GM12872 (cell line): Measurements from ENCODE around the gene SLC18A2.

Experiments used
- TF ChIP-seq, protein P1 (sequence below): IDR thresholded peaks from 3 replicates; pipeline ENCODE4 v1.5.1; 2011; ENCODE audit warnings: low read depth, mild to moderate bottlenecking, low read length, moderate library complexity; ENCODE audit not compliant: insufficient read depth

The SLC18A2 gene

DNA sequence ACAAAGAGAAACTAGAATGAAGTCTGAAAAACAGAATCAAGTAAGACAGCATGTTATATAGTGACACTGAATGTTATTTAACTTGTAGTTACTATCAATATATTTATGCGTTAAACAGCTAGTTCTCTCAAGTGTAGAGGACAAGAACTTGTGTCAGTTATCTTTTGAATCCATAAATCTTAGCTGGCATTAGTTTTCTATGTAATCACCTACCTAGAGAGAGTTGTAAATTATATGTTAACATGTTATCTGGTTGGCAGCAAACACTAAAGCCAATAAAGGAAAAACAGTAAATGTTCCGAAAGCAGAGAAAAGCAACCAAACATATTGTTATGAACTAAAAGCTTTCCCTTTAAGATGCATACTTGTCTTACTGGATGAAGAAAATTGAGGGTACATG is 36.8 kb downstream of the SLC18A2 start:
- TF ChIP-seq, protein P1, sequence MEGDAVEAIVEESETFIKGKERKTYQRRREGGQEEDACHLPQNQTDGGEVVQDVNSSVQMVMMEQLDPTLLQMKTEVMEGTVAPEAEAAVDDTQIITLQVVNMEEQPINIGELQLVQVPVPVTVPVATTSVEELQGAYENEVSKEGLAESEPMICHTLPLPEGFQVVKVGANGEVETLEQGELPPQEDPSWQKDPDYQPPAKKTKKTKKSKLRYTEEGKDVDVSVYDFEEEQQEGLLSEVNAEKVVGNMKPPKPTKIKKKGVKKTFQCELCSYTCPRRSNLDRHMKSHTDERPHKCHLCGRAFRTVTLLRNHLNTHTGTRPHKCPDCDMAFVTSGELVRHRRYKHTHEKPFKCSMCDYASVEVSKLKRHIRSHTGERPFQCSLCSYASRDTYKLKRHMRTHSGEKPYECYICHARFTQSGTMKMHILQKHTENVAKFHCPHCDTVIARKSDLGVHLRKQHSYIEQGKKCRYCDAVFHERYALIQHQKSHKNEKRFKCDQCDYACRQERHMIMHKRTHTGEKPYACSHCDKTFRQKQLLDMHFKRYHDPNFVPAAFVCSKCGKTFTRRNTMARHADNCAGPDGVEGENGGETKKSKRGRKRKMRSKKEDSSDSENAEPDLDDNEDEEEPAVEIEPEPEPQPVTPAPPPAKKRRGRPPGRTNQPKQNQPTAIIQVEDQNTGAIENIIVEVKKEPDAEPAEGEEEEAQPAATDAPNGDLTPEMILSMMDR, result no peak

DNA sequence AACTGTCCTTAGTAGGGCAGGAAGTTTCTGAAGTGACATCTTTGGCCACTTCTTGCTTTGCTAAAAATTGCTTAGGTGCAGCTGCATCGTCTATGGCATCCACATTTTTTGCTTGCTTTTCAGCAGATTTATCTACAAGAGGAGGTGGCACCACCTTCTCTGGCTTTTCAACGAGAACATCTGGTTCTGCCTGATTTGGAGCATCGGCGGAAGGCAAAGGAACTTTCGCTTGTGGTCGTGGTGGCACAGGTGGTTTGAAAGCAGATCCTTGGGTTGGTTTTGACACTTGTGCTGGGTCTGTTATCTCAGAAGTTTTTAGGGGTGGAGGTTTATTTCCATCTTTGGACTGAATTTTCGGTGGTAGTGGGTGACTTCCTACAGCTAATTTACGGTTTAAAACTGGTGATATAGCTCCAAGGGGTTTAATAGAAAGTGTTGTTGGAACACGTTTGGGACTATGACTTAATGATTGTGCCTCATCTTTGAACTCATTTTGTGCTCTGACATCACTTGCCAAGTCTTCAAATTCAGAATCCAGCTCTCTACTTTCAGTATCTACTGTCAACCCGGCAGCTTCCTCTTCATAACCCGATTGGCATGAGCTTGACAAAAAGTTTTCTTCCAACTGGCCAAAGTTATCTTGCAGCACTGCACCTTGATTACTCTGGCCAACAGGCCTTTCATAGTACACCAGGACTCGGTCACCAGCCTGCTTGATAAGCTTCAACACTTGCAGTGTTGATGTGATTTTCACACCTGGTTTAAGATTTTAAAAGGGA is 44.0 kb downstream of the SLC18A2 start:
- TF ChIP-seq, protein P1, result no peak

GRCh38 chr10:117294039-117294645 is 53.2 kb downstream of the SLC18A2 start:
- TF ChIP-seq, protein P1, result no peak

- TF ChIP-seq, protein P1, result no peak
These were observed 53.8 kb downstream of the SLC18A2 start for GRCh38 chr10:117294735-117295134.

DNA sequence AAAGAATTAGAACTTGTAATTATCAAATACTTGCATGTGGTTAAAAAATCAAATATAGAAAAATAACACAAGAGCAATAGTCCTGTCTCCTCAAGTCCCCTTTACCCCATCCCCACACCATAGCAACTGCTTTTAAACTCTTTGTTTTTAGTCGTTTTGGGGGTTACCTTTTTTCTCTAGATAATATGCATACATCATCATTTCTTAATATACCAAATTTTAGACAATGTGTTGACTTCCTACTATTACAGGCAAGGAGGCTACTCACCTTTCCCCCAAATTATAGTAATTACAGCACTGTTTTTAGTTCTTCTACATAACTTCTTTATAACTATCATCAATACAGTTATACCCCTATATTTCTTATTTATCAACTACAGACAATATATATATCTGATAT is 57.3 kb downstream of the SLC18A2 start:
- TF ChIP-seq, protein P1, result no peak

- TF ChIP-seq, protein P1, result no peak
These were observed 58.5 kb downstream of the SLC18A2 start for GRCh38 chr10:117299435-117299834.

DNA sequence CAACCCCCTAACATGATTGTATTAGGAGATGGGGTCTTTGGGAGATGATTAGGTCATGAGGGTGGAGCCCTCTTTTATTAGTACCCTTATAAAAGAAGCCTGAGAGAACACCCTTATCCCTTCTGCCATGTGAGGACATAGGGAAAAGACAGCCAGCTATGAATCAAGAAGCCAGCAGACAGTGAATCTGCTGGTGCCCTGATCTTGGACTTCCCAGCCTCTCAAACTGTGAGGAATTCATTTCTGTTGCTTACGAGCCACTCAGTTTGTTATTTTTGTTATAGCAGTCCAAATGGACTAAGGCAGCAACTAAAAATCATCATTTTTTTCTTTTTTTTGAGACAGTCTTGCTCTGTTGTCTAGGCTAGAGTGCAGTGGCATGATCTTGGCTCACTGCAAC is 59.8 kb downstream of the SLC18A2 start:
- TF ChIP-seq, protein P1, result no peak
